GM18507 (cell line): Measurements from ENCODE around the gene TUBA4A.
A peak's percentile ranks its signal among the peaks of the same experiment; 100 is the strongest.

Experiments
- DNase-seq: peaks from one replicate; pipeline ENCODE4 v3.0.0; 2011; ENCODE audit warnings: low read depth; ENCODE audit not compliant: insufficient read length; ENCODE audit errors: extremely low spot score
- FAIRE-seq: peaks from 2 replicates; lab custom pipeline; 2011; peaks lifted over from hg19 to GRCh38; lab: Jason Lieb, UNC

Gene TUBA4A

DNA sequence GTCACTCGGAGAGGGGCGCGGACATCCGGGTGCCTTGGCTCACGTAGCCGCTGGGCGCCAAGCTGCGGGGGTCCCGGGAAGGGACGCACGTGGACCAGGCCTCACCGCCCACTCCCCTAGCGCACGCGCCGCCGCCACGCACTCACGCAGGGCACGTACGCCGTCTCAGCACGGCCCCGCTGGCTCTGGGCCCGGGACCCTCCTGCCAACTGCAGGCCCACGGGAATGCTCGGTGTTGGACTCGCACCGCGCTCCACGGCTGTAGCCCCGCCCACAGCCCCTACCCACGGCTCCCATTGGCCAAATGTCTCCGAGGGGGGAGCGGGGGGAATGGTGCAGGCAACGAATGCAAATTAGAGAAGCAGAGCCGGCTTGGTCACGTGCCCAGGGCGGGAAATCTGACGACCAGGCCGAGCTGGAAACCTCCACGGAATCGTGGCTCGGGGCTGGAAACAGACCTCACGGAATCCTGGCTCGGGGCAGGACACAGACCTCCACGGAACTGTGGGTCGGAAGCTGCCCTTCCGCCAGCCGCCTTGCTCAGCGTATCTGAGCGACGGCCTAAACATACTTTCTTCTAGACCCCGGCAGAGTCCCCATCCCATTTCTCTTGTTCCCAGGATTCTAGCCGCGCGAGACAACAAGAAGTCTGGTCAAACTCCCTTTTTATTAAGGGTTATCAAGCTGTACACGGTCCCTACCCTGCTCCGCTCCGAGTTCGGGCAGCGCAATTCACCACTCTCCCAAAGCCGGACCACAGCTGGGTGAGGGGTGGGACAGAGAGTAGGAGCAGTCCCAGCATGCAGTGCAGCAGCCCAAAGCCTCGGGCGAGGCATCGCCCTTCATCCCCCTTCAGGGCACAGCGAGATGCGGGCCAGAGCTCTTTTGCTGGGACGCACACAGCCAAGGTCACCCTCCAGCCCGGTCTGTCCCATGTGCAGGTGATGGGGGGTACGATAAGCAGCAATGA, 34.7 kb downstream of the TUBA4A start, which contains the start of gene ABCB6:
ABCB6 (minus strand) TSS at position 227 of the 970 bp plus-strand sequence. CDS start 285 bp downstream, outside the sequence.
- FAIRE-seq (peak; percentile 96), DNase-seq (peak; percentile 81)

DNA sequence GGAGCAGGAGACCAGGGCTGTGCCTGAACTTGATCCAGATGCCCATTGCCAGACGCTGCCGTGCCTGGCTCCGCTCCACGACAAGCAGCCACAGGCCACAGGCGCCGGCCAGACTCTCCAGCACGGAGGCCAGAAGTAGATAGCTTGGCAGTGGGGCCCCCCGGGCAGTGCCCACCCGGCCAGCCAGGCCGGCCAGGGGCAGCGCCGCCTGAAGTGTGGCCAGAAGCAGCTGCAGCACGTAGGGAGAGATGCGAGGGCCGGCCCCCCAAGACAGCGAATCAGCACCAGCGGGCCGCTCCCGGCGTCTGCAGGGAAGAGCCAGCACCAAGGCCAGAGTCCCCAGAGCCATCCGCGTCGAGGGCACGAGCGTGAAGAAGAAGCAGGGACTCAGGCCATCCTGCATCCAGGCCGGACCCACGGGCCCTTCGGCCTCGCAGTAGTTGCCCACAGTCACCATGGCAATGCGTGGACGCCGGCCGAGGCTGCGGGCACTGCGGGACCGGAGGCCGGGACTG, 35.4 kb downstream of the TUBA4A start:
- no peak for FAIRE-seq
- no peak for DNase-seq

DNA sequence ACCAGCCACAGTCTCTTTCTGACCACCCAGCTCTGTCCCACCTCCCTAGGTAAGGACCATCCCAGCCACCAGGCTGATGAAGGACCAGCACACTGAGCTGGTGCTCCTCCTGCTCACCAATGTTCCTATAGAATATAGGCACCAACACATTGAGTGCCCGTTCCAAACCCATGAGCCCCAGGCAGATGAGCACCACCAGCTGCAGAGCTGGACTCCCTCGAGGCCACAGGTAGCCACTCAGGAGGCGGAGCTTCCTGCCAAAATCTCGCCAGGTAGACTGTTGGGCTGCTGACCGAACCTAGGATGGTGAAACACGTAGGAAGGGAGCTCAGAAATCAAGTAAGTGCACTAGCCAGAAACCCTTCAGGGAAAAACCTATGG, 37.2 kb downstream of the TUBA4A start:
- no peak for DNase-seq
- FAIRE-seq: no peak

DNA sequence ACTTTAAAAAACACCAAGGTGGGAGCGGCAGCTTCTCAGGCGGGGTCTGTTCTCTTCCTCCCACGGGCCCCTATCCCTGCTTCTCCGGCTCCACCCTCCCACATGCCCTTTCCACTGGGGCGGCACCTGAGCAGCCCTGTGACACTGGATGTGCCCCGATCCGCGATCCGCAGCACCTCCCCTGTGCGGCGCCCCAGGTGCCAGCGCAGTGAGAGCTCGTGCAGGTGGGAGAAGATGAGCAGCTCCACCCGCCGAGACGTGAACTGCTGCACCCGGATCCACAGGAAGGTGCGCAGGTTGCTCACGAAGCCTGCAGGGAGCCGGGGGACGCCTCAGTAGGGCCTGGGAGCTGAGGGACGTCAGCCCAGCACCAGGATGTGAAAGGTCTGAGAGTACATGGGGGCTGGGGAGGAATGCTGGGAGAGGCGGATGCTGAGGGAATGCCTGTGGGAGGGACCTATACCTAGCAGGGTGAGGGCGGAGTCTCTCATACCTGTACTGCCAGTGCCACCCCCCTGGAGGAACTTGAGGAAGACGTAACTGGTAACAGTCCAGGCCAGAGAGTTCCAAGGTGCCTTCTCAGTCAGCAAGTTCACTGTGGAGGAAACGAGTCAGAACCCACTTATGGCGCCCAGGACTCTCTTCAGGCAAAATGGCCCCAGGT, 37.7 kb downstream of the TUBA4A start:
- no peak for DNase-seq
- FAIRE-seq: no peak

DNA sequence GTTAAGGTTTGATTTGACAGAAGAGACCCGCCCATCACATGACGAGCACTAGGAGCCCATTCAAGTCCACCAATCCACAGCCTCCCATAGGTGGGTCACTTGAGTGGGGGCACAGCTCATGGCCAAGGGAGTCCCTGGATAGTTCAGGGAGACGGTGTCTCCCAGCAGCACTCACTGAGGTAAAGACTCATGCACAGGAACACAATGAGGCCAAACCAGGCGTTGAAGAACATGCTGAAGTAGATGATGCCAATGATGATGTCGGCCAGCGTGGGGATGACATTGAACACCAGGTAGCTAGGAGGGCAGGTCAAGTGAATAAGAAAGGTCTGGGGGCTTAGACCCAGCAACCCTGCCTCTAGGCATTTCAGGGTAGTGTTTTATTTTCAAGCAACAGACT, 38.9 kb downstream of the TUBA4A start:
- DNase-seq (no peak), FAIRE-seq (no peak)

DNA sequence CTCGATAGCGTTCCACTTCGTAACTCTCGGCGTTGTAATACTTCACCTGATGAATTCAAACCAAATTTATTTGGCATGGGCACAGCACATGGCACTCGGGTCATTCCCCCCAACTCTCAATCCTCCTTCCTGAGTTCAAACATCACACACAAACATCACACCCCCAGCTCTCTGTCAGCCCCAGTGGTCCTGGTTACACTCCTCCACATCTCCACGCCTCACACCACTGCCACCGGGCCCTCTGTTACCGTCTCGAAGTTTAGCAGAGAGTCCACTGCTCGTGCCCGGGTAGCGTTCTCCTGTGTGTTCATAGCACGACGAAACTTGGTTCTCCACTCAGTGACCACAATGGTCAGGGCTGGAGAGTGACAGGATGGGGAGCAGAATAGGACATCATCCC, 39.6 kb downstream of the TUBA4A start:
- FAIRE-seq: no peak
- DNase-seq: no peak

DNA sequence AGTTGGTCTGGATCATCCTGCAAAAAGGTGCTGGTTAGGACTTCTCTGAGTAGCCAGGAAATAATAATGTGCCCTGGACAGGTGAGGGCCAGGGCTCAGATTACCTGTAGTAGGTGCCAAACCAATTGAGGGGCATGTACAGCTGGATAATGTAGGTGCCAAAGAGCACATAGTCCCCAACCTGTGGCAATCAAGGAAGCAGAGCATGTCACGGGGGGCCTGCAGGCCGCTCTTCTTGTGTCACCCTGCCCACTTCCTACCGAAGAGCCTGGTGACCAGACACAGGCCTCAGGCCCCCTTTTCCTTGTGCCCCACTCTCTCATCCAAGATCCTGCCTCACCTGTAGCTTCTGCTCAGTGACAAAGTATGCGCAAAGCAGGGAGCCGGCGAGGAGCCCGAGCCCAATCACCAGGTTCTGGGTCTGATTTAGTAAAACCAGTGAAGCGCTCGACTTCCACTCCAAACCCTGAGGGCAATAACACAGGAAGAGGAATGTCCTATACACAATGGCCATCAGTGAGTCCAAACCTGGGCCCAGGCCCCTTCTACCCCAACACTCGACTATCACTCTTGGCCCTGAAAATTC, 40.1 kb downstream of the TUBA4A start:
- FAIRE-seq (no peak), DNase-seq (no peak)

DNA sequence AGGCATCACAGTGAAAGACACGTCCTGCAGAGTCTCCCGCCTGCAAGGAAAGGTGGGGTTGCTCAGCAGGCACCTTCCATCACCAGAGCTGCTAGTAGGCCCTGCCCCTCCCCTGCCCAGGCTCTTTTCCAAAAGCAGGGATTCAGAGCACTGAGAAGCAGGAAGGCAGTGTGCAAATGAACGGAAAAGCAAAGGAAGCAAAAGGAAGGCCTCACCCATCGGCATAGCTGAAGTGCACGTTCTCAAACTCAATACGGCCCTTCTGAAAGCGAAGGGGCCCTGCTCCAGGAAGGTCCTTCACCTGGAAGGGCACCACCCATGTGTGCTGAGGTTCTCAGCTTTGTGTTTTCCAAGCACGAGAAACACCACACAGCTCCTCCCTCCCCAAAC, 40.7 kb downstream of the TUBA4A start:
- no peak for FAIRE-seq
- no peak for DNase-seq

DNA sequence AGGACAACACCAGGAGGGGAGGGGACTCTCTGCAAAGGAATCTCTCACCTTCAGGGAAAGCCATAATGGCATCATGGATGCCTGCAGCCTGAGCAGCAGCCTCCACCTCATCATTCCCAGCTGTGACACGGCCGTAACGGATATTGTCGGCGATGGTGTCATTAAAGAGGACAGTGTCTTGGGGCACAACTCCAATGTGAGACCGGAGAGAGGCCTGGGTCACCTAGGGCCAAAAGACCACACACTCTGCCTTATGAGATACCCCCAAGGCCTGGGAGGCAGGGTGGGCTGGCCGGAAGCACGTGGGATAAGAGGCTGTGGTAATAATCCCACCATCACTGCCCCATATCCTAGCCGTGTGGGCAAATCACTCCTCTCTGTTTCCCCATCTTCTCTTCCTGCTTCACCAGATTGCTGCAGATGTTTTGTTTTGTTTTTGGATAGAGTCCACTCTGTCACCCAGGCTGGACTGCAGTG, 42.8 kb downstream of the TUBA4A start:
- FAIRE-seq: no peak
- DNase-seq: no peak

DNA sequence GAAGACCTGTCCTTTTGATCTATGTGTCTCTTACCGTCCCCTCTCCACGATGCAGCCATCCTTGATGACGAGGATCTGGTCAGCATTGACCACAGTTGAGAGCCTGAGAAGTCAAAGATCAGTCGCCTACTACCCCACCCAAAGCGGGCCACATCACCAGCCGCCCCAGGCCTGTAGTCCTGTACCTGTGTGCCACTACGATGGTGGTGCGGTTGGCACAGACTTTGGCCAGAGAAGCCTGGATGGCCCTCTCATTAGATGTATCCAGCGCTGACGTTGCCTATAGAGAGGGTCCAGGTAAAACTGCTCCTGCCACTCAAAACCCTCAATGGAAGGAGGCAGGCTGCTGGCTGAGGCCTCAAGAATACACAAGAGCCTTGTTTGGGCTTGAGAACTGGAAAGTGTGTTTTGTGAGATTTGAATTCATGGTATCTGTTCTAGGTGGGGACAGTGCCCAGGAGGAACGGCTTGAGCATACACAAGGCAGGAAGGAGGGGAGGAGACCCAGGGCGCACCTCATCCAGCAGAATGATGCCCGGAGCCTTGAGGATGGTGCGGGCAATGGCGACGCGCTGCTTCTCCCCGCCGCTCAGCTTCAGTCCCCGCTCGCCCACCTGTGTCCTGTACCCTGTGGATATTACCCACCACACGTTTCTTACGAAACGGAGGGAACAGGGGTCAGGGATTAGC, 43.4 kb downstream of the TUBA4A start:
- no peak for DNase-seq
- FAIRE-seq: no peak

DNA sequence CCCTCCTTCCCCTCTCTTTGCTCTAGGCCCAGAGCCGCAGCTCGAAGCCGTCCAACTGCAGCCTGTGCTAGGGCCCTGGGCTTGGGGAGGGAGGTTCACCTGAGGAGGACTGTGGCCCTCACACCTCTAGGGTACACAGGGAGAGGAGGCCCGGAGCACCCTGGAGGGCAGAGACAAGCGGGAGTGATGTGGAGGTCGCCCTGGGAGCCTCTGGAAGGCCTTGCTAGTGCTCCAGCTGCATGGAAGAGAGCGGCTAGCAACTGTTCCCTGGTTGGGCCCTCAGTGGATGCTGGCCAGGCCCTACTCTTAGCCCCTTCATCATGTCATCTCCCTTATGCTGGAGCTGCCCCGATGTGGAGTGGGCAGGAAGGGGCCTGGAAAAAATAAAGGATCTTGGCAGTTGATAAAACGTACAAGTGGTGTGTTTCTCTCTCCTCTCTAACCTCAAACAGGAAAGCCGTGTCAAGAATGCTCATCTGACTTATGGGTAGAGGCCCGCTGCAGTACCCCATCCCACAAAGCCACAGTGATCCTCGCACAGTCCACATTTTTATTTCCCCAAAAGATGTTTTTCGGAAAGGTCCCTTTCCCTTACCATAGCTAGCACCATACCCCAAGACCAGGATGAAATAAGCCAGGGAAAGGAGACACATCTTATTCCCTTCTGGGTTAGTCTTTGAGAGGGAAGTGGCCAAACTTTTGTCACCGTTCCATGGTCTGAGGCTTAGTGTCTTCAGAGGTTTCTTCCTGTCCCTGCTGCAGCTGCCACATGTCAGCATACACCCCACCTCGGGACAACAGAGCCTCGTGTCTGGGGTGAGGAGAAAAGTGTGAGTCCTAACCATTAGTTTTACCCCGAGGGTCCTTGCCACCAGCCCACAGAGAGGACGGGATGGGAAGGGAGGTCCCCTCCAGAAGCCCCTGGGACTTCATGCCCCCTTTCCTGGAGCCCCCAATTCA, 44.2 kb downstream of the TUBA4A start:
- FAIRE-seq (no peak), DNase-seq (no peak)

DNA sequence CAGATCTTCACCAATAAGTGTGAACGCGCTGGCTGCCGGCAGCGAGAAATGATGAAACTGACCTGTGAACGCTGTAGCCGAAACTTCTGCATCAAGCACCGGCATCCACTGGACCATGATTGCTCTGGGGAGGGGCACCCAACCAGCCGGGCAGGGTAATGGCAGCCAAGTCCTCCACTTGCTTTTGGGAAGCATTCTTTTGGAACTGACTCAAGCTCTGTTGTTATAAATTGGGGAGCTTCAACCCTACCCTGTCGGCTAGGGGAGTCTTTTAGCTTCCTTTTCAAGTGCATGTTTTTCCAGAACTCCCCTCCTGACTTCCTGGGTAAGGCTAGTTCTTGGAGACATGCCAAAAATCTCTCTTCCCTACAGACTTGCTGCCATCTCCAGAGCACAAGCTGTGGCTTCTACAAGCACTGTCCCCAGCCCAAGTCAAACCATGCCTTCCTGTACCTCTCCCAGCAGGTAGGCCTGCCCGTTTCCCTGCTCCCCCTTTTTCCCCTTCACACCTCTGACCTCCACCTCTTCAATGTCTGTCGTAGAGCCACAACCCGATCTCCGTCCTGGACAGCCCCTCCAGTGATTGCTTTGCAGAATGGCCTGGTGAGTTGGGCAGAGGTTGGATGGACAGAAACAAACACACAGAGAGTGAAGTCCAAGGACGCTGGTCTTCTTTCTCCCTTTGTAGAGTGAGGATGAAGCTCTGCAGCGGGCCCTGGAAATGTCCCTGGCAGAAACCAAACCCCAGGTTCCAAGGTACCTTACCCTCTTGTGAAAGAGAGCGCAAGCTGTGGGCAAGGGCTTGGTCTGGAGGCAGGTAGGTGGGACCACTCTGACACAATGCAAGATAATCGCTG, 45.6 kb downstream of the TUBA4A start:
- DNase-seq (no peak), FAIRE-seq (no peak)

DNA sequence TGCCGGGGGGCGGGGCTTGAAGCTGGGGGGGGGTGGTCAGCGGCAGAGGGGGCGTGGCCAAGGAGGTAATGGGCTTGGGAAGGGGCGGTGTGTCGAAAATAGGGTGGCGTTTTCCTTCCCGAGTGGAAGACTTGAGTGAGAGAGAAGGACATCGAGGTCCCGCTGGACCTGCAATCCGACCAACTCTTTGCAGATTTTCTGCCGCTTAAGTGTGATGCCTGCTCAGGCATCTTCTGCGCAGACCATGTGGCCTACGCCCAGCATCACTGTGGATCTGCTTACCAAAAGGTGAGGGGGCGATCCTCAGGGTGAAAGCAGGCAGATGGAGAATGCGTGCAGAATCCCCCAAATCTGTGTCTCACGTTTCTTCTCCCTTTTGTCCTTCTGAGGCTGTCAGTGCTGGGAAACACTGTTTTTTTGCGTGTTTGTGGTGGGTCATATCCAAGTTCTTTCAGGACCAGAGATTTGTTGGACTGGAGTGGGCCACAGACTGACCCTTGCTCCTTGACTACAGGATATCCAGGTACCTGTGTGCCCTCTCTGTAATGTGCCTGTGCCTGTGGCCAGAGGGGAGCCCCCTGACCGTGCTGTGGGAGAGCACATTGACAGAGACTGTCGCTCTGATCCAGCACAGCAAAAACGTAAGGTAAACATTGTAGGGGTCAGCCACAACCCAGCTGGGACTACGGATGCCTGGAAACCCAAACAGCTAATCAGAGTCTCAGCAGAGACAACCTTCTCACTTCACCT, 46.4 kb downstream of the TUBA4A start:
- DNase-seq: no peak
- FAIRE-seq: no peak

DNA sequence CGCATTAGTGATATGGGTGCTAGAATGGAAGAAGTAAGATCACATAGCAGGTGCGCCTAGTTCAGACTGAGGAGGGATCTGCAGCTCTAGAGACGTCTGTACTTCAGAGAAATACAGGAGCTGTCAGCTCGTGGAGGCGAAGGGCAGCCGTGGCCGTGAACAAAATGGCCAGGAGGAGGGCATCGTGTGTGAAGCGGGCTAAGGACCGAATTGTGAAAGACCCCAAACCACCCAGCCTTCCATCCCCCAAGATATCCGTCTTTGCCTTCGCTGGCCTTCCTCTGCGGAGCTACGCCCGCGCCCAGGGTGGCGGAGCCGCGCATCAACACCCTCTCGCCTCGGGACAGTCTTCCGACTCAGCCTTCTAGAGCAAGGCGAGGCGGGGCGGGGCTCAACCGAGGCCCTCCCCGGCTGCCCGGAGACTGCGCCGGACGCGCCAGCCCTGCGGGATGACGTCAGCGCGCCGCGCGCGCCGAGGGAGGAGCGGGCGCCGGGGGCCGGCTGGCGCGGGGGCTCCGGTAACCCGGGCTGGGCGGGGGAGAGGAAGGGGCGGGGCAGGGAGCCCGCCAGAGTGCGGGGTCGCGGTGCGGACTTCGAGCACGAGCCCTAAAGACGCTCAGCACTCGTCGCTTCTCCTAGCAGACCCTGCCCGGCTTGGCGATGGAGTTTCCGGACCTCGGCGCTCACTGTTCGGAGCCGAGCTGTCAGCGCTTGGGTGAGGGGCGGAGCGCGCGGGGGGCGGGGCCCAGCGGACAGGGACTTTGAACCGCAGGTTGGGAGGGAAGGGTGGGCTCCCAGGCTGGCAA, 47.2 kb downstream of the TUBA4A start, which contains the start of gene ZFAND2B:
ZFAND2B (plus strand) TSS at position 455 of the 806 bp plus-strand sequence; CDS start at position 661, 206 bp downstream.
- peak; percentile 90 for FAIRE-seq
- peak; percentile 98 for DNase-seq

DNA sequence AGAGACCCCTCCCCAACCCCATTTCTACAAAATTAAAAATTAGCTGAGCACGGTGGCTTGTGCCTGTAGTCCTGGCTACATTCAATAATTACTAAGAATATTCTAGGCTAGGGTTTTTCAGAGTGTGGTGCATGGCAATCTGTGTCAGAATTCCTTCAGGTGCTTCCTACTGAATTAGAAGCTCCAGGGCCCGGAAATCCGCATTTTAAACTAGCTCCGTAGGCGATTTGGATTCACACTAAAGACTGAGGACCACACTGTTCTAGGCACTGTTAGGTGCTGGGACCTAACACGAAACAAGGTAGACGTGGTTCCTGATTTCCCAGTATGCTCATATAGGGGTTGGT, 47.8 kb downstream of the TUBA4A start:
- no peak for DNase-seq
- no peak for FAIRE-seq

DNA sequence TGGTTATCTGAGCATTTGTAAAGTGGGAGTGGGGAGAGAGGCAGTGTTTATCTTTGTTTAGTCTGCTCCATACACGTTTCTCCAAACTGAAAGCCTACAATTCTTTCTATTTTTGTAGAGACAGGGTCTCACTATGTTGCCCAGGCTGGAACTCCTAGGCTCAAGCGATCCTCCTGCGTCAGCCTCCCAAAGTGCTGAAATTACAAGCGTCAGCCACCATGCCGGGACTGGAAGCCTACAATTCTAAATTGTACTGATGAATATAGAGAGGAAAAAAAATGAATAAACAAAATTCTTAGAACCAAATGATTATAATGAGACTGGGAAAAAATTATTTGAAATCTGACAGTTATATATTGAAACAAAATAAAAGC, 48.6 kb downstream of the TUBA4A start:
- FAIRE-seq (no peak), DNase-seq (no peak)
